ENCODE data around the gene PTPRE.

The PTPRE gene

GRCh38 chr10:128113026-128113425 lies 206.1 kb downstream of the PTPRE start:
- DNase-seq, result no peak

GRCh38 chr10:128114901-128115300 lies 208.0 kb downstream of the PTPRE start:
- no peak for DNase-seq

GRCh38 chr10:128115356-128115755 lies 208.5 kb downstream of the PTPRE start:
- no peak for DNase-seq

GRCh38 chr10:128116187-128116586 lies 209.3 kb downstream of the PTPRE start:
- no peak for DNase-seq

- no peak for DNase-seq
Observed at GRCh38 chr10:128116851-128117615, 210.1 kb downstream of the PTPRE start.

GRCh38 chr10:128121750-128122412 lies 215.0 kb downstream of the PTPRE start:
- DNase-seq, result no peak

- DNase-seq, result no peak
Observed at GRCh38 chr10:128122931-128123330, 216.0 kb downstream of the PTPRE start.

GRCh38 chr10:128123846-128124245 lies 216.9 kb downstream of the PTPRE start:
- DNase-seq, result no peak

GRCh38 chr10:128124813-128125403 lies 218.0 kb downstream of the PTPRE start:
- DNase-seq, result no peak

- no peak for DNase-seq
Observed at GRCh38 chr10:128125416-128125943, 218.6 kb downstream of the PTPRE start.

GRCh38 chr10:128125944-128126764 lies 219.3 kb downstream of the PTPRE start, which contains the start of gene MKI67:
Gene MKI67 (minus strand): TSS chr10:128126423. CDS start chr10:128125667, 756 bp downstream.
- peak in 51 of 56 donors; percentile 2 to 68 (median 35) for DNase-seq

GRCh38 chr10:128128582-128128981 lies 221.7 kb downstream of the PTPRE start:
- no peak for DNase-seq

GRCh38 chr10:128130051-128130450 lies 223.1 kb downstream of the PTPRE start:
- DNase-seq, result no peak

All from amygdala (tissue), 56 donors.